GM18499 (cell line): ENCODE measurements around the gene OR7C2.
"Not testable (repeated sequence)": the region's sequence is repeated elsewhere in the genome, so short reads cannot be mapped to it uniquely, and the experiment has no call there.

Source experiments
- ATAC-seq: cut with Tn5 transposase; IDR thresholded peaks from one replicate; pipeline ENCODE4 v1.9.1; 2021; ENCODE audit warnings: moderate number of reproducible peaks; ENCODE audit not compliant: insufficient read depth, unreplicated experiment

Gene OR7C2

DNA sequence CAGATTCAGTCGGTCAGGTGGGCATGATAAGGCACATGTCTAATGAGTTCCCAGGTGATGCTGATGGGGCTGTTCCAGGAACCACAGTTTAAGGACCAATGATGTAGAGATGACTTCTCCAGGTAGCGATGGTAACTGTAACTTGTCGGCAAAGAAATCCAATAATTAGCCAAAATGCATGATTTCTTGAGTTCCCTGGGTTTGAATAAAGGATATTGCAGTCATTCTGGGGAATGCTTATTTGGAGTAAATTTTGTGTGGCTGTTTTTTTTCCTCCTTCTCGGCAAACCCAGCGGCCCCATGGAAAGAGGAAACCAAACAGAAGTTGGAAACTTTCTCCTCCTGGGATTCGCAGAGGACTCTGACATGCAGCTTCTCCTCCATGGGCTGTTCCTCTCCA, at the start of gene OR7C2:
Gene OR7C2, plus strand, starts transcription at position 301 of the 400 bp plus-strand sequence. Its CDS starts 0 bp downstream, at position 301.
- no peak for ATAC-seq

DNA sequence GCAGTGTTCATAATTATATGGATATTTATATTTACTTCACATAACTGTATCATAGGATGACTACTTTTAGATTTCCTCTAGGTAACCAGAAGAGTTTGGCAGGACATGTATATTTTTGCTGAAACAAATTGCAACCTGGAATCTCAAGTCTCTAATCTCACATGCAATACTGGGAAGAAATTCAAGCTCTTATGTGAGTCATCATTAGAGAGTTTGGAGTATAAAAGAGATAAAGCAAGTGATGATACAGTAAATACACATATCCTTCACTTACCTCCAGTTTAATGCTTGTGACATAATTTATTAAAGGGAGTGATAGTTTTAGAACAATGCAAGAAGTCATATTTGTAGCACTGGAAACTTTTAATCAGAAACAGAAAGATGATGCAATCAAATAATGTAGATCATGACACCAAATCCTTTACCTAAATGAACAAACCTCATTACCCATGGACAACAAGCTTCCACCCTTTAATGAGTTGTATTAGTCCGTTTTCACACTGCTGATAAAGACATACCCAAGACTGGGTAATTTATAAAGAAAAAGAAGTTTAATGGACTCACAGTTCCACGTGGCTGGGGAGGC, 39.5 kb upstream of the OR7C2 start:
- ATAC-seq, result no peak

GRCh38 chr19:14906711-14907110, 34.6 kb upstream of the OR7C2 start:
- no peak for ATAC-seq

GRCh38 chr19:14915116-14915515, 26.2 kb upstream of the OR7C2 start:
- ATAC-seq, result no peak

- ATAC-seq, result no peak
Measured at GRCh38 chr19:14916848-14917247, 24.4 kb upstream of the OR7C2 start.

DNA sequence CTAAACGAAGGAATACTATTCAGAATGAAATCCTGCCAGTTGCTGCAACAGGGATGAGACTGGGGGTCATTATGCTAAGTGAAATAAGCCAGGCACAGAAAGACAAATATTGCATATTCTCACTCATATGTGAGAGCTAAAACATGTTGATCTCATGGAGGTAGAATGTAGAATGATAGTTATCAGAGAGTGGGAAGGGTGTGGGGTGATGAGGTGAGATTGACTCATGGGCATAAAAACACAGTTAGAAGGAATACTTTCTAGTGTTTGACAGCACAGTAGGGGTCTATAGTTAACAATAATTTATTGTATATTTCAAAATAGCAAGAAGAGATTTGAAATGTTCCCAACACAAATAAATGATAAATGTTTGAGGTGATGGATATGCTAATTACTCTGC, 7.8 kb upstream of the OR7C2 start:
- no peak for ATAC-seq

GRCh38 chr19:14940266-14940665, 1.0 kb upstream of the OR7C2 start:
- ATAC-seq, result no peak

DNA sequence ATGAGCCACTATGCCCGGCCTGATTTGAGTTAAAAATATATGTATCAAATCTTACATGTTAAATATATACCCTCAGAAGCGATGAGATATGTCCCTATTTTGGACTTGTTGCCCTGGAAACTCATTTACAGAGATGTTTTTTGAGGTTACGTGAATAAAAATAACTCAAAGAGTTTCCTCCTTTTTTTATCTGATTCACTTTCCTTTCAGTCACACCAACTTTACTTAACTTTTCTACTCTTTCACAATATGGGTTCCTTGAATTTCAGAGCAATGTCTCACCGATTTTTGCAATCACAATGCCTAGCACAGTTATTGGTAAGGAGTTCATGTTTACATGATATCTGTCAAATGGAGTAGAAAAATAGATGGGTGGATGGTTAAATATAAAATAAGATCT, 2.3 kb downstream of the OR7C2 start:
- ATAC-seq, result no peak

- ATAC-seq, result no peak
Measured at GRCh38 chr19:14944456-14944855, 3.2 kb downstream of the OR7C2 start.

DNA sequence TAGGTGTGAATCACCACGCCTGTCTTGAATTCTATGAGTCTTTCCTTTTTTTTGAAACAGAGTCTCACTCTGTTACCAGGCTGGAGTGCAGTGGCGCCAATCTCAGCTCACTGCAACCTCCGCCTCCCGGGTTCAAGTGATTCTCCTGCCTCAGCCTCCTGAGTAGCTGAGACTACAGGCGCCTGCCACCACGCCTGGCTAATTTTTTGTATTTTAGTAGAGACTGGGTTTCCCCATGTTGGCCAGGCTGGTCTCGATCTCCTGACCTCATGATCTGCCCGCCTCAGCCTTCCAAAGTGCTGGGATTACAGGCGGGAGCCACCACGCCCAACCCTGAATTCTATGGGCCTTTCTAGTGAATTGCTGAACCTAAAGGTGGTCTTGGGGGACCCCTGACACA, 8.1 kb downstream of the OR7C2 start:
- not testable (repeated sequence) for ATAC-seq

DNA sequence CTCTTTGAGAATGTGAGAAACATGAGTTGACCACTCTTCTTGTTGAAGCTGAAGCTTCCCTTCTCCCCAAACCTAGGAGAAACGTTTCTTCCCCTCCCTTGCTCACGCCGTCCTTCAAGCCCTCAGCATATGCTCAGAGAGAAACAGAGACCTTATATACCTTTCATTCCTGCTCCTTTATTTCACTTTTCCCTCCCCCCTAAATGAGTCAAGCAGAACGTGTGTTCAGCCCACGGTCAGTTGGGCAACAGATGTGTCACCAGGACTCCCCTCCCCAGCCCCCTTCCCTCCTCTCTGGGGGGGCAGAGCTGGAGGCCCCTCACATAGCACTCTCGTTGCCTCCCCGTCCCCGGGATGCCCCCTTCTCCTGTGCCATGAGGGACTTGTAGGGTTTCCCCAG, 8.6 kb downstream of the OR7C2 start:
- ATAC-seq, result no peak

DNA sequence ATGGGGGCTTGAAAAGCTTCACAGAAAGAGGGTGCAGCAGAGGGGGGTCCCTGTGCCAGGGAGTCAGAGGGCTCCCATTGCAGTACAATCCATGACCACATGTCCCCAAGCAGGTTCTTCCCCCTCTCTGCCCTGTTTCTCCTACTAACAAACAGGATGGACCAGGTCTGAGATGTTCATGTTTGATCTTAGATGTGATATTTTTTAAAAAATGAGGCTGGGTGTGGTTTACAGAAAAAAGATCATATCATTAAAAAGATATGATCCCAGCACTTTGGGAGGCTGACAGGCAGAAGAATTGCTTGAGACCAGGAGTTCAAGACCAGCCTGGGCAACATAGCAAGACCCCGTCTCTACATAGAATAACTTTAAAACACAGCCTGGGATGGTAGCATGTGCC, 9.1 kb downstream of the OR7C2 start:
- no peak for ATAC-seq

DNA sequence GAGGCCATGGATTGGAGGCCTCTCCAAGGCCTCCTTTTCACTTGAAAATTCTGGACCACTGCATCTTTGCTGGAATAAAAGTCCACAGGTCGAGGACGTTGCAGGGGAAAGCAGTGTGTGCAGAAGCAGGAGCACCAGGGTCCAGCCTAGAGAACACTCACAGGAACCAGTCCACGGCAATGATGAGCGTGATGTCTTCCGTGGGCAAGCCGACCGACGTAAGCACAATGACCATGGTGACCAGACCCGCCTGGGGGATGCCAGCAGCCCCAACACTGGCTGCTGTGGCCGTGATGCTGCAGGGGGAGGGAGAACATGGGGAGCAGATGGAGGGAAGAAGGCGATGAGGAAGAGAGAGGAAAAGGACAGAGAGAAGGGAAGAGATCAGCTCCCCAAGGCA, 11.5 kb downstream of the OR7C2 start:
- ATAC-seq, result no peak

DNA sequence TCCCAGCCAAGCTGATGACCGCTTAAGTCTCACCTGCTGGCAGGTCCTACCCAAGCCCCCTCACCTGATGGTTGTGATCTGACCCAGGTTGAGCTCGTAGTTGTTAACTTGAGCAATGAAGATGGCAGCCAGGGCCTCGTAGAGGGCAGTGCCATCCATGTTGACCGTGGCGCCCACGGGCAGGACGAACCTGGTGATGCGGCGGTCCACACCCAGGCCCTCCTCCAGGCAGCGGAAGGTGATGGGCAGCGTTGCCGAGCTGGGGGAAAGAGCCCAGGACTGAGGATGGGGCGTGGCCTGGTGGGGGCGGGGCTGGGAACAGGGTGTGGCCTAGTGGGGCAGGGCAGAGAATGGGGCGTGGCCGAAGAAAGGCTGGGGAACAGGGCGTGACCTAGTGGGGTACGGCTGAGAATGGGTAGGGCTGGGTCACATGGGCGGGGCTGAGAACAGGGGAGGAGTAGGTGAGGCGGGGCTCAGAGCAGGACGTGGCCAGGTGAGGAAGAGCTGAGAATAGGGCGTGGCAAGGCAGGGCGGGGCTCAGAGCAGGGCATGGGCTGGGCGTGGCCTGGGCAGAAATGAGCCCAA, 12.9 kb downstream of the OR7C2 start:
- no peak for ATAC-seq

GRCh38 chr19:14957464-14957863, 16.2 kb downstream of the OR7C2 start:
- ATAC-seq, result no peak

DNA sequence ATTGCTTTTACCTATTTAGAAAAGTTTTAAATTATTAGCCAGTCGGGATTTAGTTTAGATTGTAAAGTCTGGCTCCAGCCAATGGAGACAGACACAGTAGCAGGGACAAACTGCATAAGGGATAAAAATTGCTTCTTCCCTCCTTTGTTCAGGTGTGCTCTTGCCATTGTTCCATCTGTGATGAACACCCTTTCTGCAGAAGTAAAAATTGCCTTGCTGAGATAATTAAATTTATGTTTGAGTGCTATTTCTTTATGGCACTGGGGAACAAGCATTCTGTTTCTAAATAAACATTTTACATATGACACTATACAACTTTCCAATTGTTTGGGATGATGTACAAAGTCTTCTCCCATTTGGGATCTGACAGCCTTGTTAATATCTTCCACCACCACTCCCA, 18.0 kb downstream of the OR7C2 start:
- no peak for ATAC-seq

GRCh38 chr19:14961956-14962685, 20.8 kb downstream of the OR7C2 start:
- ATAC-seq, result no peak

DNA sequence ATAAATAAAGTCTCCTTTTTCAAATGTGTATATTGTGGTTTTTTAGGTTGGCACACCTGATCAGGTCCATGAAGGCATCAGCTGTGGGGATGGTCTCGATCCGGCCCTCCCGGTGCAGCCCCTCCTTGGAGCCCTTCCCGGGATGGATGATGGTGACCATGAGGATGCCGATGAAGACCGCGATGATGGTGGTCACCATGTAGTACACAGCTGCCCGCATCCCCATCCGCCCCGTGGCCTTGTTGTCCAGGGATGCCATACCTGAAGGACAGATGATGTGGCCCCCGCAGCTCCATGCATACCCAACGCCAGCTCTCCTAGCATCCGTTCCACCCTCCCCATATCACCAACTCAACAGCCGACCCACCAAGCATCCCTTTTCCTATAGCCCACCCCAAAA, 27.0 kb downstream of the OR7C2 start:
- no peak for ATAC-seq

DNA sequence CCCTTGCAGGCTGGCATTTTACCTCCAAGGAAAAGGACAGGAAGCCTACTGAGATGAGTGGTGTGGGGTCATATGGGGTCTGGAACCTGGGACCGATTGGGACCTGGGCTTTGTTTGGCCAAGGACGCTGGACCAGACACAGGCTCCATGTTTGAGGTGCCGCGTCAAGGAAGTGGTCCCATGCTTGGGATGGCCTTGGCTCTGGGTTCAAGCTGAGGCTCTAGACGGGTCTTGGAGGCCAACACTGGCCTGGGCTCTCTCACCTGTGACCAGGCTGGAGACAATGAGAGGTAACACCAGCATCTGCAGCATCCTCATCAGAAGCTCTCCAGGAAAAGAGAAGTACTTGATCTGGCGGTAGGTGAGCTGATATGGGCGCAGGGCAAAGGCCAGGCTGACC, 30.2 kb downstream of the OR7C2 start:
- ATAC-seq, result no peak

GRCh38 chr19:14972676-14973075, 31.4 kb downstream of the OR7C2 start:
- ATAC-seq, result no peak

- ATAC-seq, result no peak
Measured at GRCh38 chr19:14974488-14974887, 33.2 kb downstream of the OR7C2 start.

- no peak for ATAC-seq
Measured at GRCh38 chr19:14977128-14977527, 35.8 kb downstream of the OR7C2 start.
